Measurements from ENCODE around the gene GUCA2B. TPM values are rescaled to one million over a fixed set of nuclear protein-coding genes. Genes with fewer than 3 reads are reported as not detected.

Gene GUCA2B
- total RNA-seq, 1 experiment from 2014 or later, result not detected

DNA sequence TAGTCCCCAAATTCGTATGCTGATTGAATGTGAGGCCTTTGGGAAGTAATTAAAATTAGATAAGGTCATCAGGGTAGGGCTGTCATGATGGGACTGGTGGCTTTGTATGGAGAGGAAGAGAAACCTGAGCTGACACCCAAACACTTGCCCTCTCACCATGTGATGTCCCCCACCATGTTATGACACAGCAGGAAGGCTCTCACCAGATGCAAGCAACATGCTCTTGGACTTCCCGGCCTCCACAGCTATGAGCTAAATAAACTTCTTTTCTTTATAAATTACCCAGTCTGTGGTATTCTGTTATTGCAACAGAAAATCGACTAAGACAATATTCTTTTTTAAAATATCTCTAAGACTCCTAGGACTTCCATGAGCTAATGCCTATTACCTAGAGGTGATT, 43.6 kb upstream of the GUCA2B start:
- Histone ChIP-seq H3K36me3 (ENCODE audit: control insufficient read depth, insufficient read depth, low read length) (no peaks in the 10 kb centered on the region), H3K4me1 (ENCODE audit: control insufficient read depth, insufficient read depth, low read length) (no peaks in the 10 kb centered on the region), H3K9me3 (ENCODE audit: control insufficient read depth, insufficient read depth, low read depth, low read length) (no peaks in the 10 kb centered on the region), H3K27me3 (ENCODE audit: control insufficient read depth, insufficient read depth, low read length) (no peaks in the 10 kb centered on the region), H3K4me3 (ENCODE audit: low read depth in 2 of 2, low read length in 2 of 2) (no peak overlapping the region), H3K27ac (ENCODE audit: low read length) (no peak overlapping the region)
- BruUV-seq (replicated peaks), result no TSS peak
- no peak for ATAC-seq
- POLR2A ChIA-PET, result no interaction called here
- CTCF ChIA-PET, result no interaction called here
- DNase-seq (ENCODE audit: low read depth, low spot score), result no peak
- intact Hi-C loops (cut with micrococcal nuclease; ENCODE audit: unreplicated experiment), result no loop called here
- TF ChIP-seq TCF7L2 (IDR thresholded peaks at IDR 0.05; ENCODE audit: low read depth, low read length), result no peak
- TF ChIP-seq, protein P1, sequence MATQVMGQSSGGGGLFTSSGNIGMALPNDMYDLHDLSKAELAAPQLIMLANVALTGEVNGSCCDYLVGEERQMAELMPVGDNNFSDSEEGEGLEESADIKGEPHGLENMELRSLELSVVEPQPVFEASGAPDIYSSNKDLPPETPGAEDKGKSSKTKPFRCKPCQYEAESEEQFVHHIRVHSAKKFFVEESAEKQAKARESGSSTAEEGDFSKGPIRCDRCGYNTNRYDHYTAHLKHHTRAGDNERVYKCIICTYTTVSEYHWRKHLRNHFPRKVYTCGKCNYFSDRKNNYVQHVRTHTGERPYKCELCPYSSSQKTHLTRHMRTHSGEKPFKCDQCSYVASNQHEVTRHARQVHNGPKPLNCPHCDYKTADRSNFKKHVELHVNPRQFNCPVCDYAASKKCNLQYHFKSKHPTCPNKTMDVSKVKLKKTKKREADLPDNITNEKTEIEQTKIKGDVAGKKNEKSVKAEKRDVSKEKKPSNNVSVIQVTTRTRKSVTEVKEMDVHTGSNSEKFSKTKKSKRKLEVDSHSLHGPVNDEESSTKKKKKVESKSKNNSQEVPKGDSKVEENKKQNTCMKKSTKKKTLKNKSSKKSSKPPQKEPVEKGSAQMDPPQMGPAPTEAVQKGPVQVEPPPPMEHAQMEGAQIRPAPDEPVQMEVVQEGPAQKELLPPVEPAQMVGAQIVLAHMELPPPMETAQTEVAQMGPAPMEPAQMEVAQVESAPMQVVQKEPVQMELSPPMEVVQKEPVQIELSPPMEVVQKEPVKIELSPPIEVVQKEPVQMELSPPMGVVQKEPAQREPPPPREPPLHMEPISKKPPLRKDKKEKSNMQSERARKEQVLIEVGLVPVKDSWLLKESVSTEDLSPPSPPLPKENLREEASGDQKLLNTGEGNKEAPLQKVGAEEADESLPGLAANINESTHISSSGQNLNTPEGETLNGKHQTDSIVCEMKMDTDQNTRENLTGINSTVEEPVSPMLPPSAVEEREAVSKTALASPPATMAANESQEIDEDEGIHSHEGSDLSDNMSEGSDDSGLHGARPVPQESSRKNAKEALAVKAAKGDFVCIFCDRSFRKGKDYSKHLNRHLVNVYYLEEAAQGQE (IDR thresholded peaks at IDR 0.05; ENCODE audit: insufficient read depth in 1 of 2, low read depth in 2 of 2, low read length in 1 of 2), result no peak
- no peak for TF ChIP-seq POLR2AphosphoS5 (IDR thresholded peaks at IDR 0.05; ENCODE audit: low read depth, low read length)
- TF ChIP-seq, protein P2, sequence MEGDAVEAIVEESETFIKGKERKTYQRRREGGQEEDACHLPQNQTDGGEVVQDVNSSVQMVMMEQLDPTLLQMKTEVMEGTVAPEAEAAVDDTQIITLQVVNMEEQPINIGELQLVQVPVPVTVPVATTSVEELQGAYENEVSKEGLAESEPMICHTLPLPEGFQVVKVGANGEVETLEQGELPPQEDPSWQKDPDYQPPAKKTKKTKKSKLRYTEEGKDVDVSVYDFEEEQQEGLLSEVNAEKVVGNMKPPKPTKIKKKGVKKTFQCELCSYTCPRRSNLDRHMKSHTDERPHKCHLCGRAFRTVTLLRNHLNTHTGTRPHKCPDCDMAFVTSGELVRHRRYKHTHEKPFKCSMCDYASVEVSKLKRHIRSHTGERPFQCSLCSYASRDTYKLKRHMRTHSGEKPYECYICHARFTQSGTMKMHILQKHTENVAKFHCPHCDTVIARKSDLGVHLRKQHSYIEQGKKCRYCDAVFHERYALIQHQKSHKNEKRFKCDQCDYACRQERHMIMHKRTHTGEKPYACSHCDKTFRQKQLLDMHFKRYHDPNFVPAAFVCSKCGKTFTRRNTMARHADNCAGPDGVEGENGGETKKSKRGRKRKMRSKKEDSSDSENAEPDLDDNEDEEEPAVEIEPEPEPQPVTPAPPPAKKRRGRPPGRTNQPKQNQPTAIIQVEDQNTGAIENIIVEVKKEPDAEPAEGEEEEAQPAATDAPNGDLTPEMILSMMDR (IDR thresholded peaks at IDR 0.05), result no peak
- TF ChIP-seq SIN3A (IDR thresholded peaks at IDR 0.05; ENCODE audit: borderline replicate concordance, insufficient read depth, low read depth, low read length), result no peak
- in situ Hi-C loops (cut with HindIII; ENCODE audit: low pct_unique_long_range_greater_than_20kb, low sequenced_read_pairs), result no loop called here

DNA sequence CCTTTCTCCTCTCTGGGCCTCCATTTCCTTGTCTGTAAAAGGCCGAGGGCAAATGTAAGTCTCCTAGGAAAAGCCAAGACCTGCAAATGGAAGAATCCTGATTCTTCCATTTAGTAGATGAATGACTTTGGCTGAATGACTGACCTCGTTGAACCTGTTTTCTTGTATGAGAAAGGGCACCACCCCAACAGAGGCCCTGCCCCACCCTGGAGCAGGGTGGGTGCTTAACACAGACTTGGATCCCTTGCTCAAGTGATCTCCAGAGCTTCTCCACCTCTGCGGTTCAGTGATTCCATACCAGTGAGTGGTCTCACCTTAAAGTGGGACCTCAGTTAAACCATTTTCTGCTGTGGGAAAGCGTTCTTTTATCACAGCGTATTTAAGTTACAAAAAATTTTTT, 39.0 kb upstream of the GUCA2B start:
- Histone ChIP-seq H3K4me1 (ENCODE audit: control insufficient read depth, insufficient read depth, low read length) (no peaks in the 10 kb centered on the region), H3K36me3 (ENCODE audit: control insufficient read depth, insufficient read depth, low read length) (no peaks in the 10 kb centered on the region), H3K4me3 (ENCODE audit: low read depth in 2 of 2, low read length in 2 of 2) (no peak overlapping the region), H3K27ac (ENCODE audit: low read length) (no peak overlapping the region), H3K9me3 (ENCODE audit: control insufficient read depth, insufficient read depth, low read depth, low read length) (no peaks in the 10 kb centered on the region), H3K27me3 (ENCODE audit: control insufficient read depth, insufficient read depth, low read length) (no peaks in the 10 kb centered on the region)
- no TSS peak for BruUV-seq (replicated peaks)
- DNase-seq (ENCODE audit: low read depth, low spot score) (no peak), ATAC-seq (no peak)
- CTCF ChIA-PET, result no interaction called here
- TF ChIP-seq, protein P1 (IDR thresholded peaks at IDR 0.05; ENCODE audit: insufficient read depth in 1 of 2, low read depth in 2 of 2, low read length in 1 of 2), result no peak
- TF ChIP-seq POLR2AphosphoS5 (IDR thresholded peaks at IDR 0.05; ENCODE audit: low read depth, low read length) (no peak), SIN3A (IDR thresholded peaks at IDR 0.05; ENCODE audit: borderline replicate concordance, insufficient read depth, low read depth, low read length) (no peak), TCF7L2 (IDR thresholded peaks at IDR 0.05; ENCODE audit: low read depth, low read length) (no peak)
- TF ChIP-seq, protein P2 (IDR thresholded peaks at IDR 0.05), result no peak
- intact Hi-C loops (cut with micrococcal nuclease; ENCODE audit: unreplicated experiment), result no loop called here
- POLR2A ChIA-PET, result no interaction called here
- in situ Hi-C loops (cut with HindIII; ENCODE audit: low pct_unique_long_range_greater_than_20kb, low sequenced_read_pairs), result no loop called here
